HCT116 (cell line): ENCODE results near the gene MCAM. TPM values are rescaled to one million over a fixed set of nuclear protein-coding genes. Genes with fewer than 3 reads are reported as not detected.

Experiments used
- ATAC-seq: fragments of 200-7000 bp; cut with Tn5 transposase; 2 replicates; pipeline ENCODE4 v1.9.1; 2020; ENCODE audit warnings: mild to moderate bottlenecking, moderate library complexity
- BruUV-seq: library from RNA; stranded (reverse); fragments of 400-500 nt; replicated peaks from 2 replicates; lab custom pipeline; 2021; lab: Mats Ljungman, UMichigan
- CTCF ChIA-PET: fragments of 300-600 bp; sonication (Branson Sonifier 250); formaldehyde crosslinking; loops from one replicate; lab custom pipeline; 2021; ENCODE audit warnings: antibody characterized with exemption; lab: Charles Lee
- POLR2A ChIA-PET: fragments of 300-600, 350-600 bp; sonication (Branson Sonifier 250); formaldehyde crosslinking; loops from one replicate; lab custom pipeline; 2021; ENCODE audit warnings: antibody characterized with exemption; lab: Charles Lee
- RAD21 ChIA-PET, 2 experiments: fragments of 300-600 bp; sonication (Branson Sonifier 250); formaldehyde crosslinking; loops; one replicate each; lab custom pipeline; 2023; ENCODE audit warnings: low total read pairs in 2 of 2; ENCODE audit not compliant: uncharacterized antibody in 2 of 2, unreplicated experiment in 2 of 2, low non-redundant PET in 1 of 2; lab: Charles Lee
- DNase-seq: peaks from one replicate; pipeline ENCODE4 v3.0.0-alpha.2; 2010; ENCODE audit warnings: low read depth, low spot score
- H2AFZ ChIP-seq: fragments of 200-600 bp; shearing (Covaris generic), sonication (generic); 2 replicates; pipeline ENCODE4 v1.6.1; 2017; ENCODE audit warnings: low read depth, mixed run types, mixed read lengths, antibody characterized with exemption, low read length; ENCODE audit not compliant: poor library complexity, severe bottlenecking
- H3K27ac ChIP-seq: 2 replicates; pipeline ENCODE4 v1.5.1; 2012; ENCODE audit warnings: low read depth, low read length
- H3K27me3 ChIP-seq: fragments of 200-600 bp; sonication (generic); 2 replicates; pipeline ENCODE4 v1.6.1; 2016; ENCODE audit warnings: mixed run types, low read length, mixed read lengths; ENCODE audit not compliant: insufficient read depth
- H3K36me3 ChIP-seq, 2 experiments: fragments of 200-500 bp in 1 of 2; fragments of 200-600 bp in 1 of 2; sonication (Bioruptor generic) in 1 of 2; sonication (generic) in 1 of 2; 2 replicates each; pipeline versions ENCODE4 v1.5.1 to v1.6.1; 2014 to 2016; ENCODE audit warnings: low read length in 2 of 2, inconsistent platforms in 1 of 2, mixed read lengths in 1 of 2, mixed run types in 1 of 2; ENCODE audit not compliant: insufficient read depth in 2 of 2, control insufficient read depth in 1 of 2
- H3K4me1 ChIP-seq, 2 experiments: fragments of 200-600 bp in 1 of 2; sonication (generic) in 1 of 2; 2 replicates each; pipeline versions ENCODE4 v1.5.1 to v1.6.1; 2012 to 2017; ENCODE audit warnings: low read length in 2 of 2, inconsistent platforms in 1 of 2, mild to moderate bottlenecking in 1 of 2, mixed read lengths in 1 of 2, mixed run types in 1 of 2, moderate library complexity in 1 of 2; ENCODE audit not compliant: insufficient read depth in 2 of 2, control insufficient read depth in 1 of 2
- H3K4me2 ChIP-seq: fragments of 200-600 bp; sonication (generic); 2 replicates; pipeline ENCODE4 v1.6.1; 2017; ENCODE audit warnings: mixed run types, low read length, mixed read lengths
- H3K4me3 ChIP-seq, 2 experiments: fragments of 200-600 bp in 1 of 2; sonication (generic) in 1 of 2; replicated peaks in 1 of 2; 2 replicates each; pipeline ENCODE4 v1.5.1; 2011 to 2016; ENCODE audit warnings: low read length in 2 of 2, control low read depth in 1 of 2, low read depth in 1 of 2, mild to moderate bottlenecking in 1 of 2, mixed read lengths in 1 of 2, mixed run types in 1 of 2
- H3K79me2 ChIP-seq: fragments of 200-600 bp; sonication (generic); 2 replicates; pipeline ENCODE4 v1.6.1; 2017; ENCODE audit warnings: mild to moderate bottlenecking, mixed run types, low read length, moderate library complexity, mixed read lengths; ENCODE audit not compliant: insufficient read depth
- H3K9ac ChIP-seq: fragments of 200-600 bp; sonication (generic); 2 replicates; pipeline ENCODE4 v1.6.1; 2016; ENCODE audit warnings: low read length, mixed read lengths
- H3K9me2 ChIP-seq: fragments of 200-600 bp; sonication (generic), shearing (Covaris generic); 2 replicates; pipeline ENCODE4 v1.6.1; 2017; ENCODE audit warnings: mixed run types, mild to moderate bottlenecking, moderate library complexity; ENCODE audit not compliant: insufficient read depth
- H3K9me3 ChIP-seq, 2 experiments: fragments of 200-500 bp in 1 of 2; fragments of 200-600 bp in 1 of 2; sonication (Bioruptor generic) in 1 of 2; sonication (generic) in 1 of 2; 2 replicates each; pipeline ENCODE4 v1.6.1; 2014 to 2017; ENCODE audit warnings: low read length in 2 of 2, mixed read lengths in 2 of 2, inconsistent platforms in 1 of 2, low read depth in 1 of 2, mild to moderate bottlenecking in 1 of 2, mixed run types in 1 of 2, moderate library complexity in 1 of 2; ENCODE audit not compliant: control insufficient read depth in 1 of 2, insufficient read depth in 1 of 2
- H4K20me1 ChIP-seq: fragments of 200-600 bp; sonication (generic), shearing (Covaris generic); 2 replicates; pipeline ENCODE4 v1.6.1; 2017; ENCODE audit warnings: mixed run types, mild to moderate bottlenecking, moderate library complexity; ENCODE audit not compliant: insufficient read depth
- EZH2phosphoT487 ChIP-seq: fragments of 200-600 bp; IDR thresholded peaks from 2 replicates; pipeline ENCODE4 v1.6.1; 2018; ENCODE audit warnings: antibody characterized with exemption, borderline replicate concordance
- RAD21 ChIP-seq: IDR thresholded peaks from 2 replicates; pipeline ENCODE4 v1.6.1; 2012; ENCODE audit warnings: low read depth, mild to moderate bottlenecking
- ZFX ChIP-seq: fragments of 450-650 bp; IDR thresholded peaks from 2 replicates; pipeline ENCODE4 v1.6.1; 2017
- intact Hi-C: fragments of 100-400 bp; cut with micrococcal nuclease; formaldehyde crosslinking; loops from 2 replicates; pipeline ENCODE4 v1.10.0; 2022
- total RNA-seq: library from RNA; stranded (reverse); gene quantifications from one replicate; pipeline ENCODE4 v1.2.1, GENCODE V29; 2021; ENCODE audit not compliant: unreplicated experiment
- TF ChIP-seq, protein P1 (sequence below): IDR thresholded peaks from 2 replicates; pipeline ENCODE4 v1.6.1; 2012; ENCODE audit warnings: low read depth
- TF ChIP-seq, protein P2 (sequence below), 3 experiments: fragments of 200-600 bp in 1 of 3; sonication (generic) in 1 of 3; IDR thresholded peaks in 2 of 3; conservative IDR thresholded peaks in 1 of 3; 2 replicates each; pipeline ENCODE4 v1.5.1; 2012 to 2017; ENCODE audit warnings: low read depth in 2 of 3, low read length in 2 of 3, antibody characterized with exemption in 1 of 3, borderline replicate concordance in 1 of 3, control low read depth in 1 of 3, mild to moderate bottlenecking in 1 of 3, mixed read lengths in 1 of 3, mixed run types in 1 of 3, moderate library complexity in 1 of 3; ENCODE audit not compliant: insufficient read depth in 1 of 3

The MCAM gene
- total RNA-seq, 1 experiment from 2014 or later: 17.4 TPM

DNA sequence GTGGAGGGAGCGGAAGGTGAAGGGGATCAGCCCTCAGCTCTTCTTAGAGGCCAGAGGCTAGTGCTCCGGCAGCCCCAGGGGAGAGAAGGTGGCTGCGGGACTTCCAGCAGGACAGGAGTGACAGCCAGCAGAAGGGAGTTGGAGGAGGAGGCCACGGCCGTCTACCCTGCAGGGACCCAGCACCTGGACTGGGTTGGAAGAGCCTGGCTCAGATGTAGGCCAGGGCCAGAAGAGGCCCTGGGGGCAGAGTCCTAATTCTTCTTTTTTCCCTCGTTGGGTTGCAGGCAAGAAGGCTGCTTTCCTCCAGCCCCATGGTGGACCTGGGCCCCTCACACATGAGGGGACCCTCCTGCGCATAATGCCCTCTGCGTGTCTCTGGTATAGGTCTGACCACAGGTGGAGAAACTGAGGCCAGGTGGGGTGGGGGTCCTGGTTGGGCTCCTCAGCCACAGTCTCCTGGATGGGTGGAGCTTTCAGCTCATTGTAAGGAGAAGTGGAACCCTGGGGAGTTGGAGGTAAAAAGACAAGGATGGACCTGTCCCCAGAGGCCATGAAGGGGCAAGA, 2.3 kb upstream of the MCAM start:
- H3K36me3 ChIP-seq: peaks cover 0 to 4% of the 10 kb centered on the region in 2 experiments; a peak in 1 of 4 replicates
- no peak overlapping the region for H3K4me2 ChIP-seq
- H2AFZ ChIP-seq: no peak overlapping the region
- intact Hi-C loops: no loop called here
- no peak overlapping the region for H3K27ac ChIP-seq
- H4K20me1 ChIP-seq: no peaks in the 10 kb centered on the region
- ChIA-PET CTCF (interaction anchor here (0.9 to 1.2 kb wide), 2 partner anchors 21 to 37 kb away, joined by 3 read pairs; no protein-coding TSS in a partner anchor), RAD21 (no interaction called here), POLR2A (no interaction called here)
- peaks cover 16 to 45% of the 10 kb centered on the region in 2 experiments for H3K4me1 ChIP-seq
- TF ChIP-seq, protein P1, sequence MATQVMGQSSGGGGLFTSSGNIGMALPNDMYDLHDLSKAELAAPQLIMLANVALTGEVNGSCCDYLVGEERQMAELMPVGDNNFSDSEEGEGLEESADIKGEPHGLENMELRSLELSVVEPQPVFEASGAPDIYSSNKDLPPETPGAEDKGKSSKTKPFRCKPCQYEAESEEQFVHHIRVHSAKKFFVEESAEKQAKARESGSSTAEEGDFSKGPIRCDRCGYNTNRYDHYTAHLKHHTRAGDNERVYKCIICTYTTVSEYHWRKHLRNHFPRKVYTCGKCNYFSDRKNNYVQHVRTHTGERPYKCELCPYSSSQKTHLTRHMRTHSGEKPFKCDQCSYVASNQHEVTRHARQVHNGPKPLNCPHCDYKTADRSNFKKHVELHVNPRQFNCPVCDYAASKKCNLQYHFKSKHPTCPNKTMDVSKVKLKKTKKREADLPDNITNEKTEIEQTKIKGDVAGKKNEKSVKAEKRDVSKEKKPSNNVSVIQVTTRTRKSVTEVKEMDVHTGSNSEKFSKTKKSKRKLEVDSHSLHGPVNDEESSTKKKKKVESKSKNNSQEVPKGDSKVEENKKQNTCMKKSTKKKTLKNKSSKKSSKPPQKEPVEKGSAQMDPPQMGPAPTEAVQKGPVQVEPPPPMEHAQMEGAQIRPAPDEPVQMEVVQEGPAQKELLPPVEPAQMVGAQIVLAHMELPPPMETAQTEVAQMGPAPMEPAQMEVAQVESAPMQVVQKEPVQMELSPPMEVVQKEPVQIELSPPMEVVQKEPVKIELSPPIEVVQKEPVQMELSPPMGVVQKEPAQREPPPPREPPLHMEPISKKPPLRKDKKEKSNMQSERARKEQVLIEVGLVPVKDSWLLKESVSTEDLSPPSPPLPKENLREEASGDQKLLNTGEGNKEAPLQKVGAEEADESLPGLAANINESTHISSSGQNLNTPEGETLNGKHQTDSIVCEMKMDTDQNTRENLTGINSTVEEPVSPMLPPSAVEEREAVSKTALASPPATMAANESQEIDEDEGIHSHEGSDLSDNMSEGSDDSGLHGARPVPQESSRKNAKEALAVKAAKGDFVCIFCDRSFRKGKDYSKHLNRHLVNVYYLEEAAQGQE: no peak
- TF ChIP-seq EZH2phosphoT487: no peak
- no peak for TF ChIP-seq ZFX
- TF ChIP-seq RAD21: no peak
- TF ChIP-seq, protein P2, sequence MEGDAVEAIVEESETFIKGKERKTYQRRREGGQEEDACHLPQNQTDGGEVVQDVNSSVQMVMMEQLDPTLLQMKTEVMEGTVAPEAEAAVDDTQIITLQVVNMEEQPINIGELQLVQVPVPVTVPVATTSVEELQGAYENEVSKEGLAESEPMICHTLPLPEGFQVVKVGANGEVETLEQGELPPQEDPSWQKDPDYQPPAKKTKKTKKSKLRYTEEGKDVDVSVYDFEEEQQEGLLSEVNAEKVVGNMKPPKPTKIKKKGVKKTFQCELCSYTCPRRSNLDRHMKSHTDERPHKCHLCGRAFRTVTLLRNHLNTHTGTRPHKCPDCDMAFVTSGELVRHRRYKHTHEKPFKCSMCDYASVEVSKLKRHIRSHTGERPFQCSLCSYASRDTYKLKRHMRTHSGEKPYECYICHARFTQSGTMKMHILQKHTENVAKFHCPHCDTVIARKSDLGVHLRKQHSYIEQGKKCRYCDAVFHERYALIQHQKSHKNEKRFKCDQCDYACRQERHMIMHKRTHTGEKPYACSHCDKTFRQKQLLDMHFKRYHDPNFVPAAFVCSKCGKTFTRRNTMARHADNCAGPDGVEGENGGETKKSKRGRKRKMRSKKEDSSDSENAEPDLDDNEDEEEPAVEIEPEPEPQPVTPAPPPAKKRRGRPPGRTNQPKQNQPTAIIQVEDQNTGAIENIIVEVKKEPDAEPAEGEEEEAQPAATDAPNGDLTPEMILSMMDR (IDR thresholded peaks at IDR 0.05 in 2 of 3, conservative IDR thresholded peaks at IDR 0.05 in 1 of 3; ENCODE audit: borderline replicate concordance in 1 of 3, insufficient read depth in 1 of 3, low read depth in 2 of 3, low read length in 2 of 3): no peak
- H3K4me3 ChIP-seq: no peak overlapping the region
- DNase-seq: no peak
- BruUV-seq: no TSS peak
- H3K9me3 ChIP-seq: no peaks in the 10 kb centered on the region
- no peak overlapping the region for H3K9ac ChIP-seq
- H3K79me2 ChIP-seq: no peaks in the 10 kb centered on the region; the same call in 1 of the 2 replicates
- no peak for ATAC-seq
- no peaks in the 10 kb centered on the region for H3K27me3 ChIP-seq
- no peaks in the 10 kb centered on the region for H3K9me2 ChIP-seq
